Skeletal muscle satellite cell (primary cell): Measurements from ENCODE around the gene PPY.
"Not testable (repeated sequence)": the region's sequence is repeated elsewhere in the genome, so short reads cannot be mapped to it uniquely, and the experiment has no call there.

Experiments
- H3K27me3 ChIP-seq: 2 replicates; pipeline ENCODE4 v1.7.0; 2013; ENCODE audit warnings: low read length; ENCODE audit not compliant: control insufficient read depth, insufficient read depth
- H3K36me3 ChIP-seq: 2 replicates; pipeline ENCODE4 v1.7.0; 2013; ENCODE audit warnings: mild to moderate bottlenecking, control low read depth, low read length; ENCODE audit not compliant: insufficient read depth
- H3K4me1 ChIP-seq: 2 replicates; pipeline ENCODE4 v1.7.0; 2013; ENCODE audit warnings: low read length; ENCODE audit not compliant: control insufficient read depth, insufficient read depth
- H3K4me2 ChIP-seq: 2 replicates; pipeline ENCODE4 v1.7.0; 2013; ENCODE audit warnings: mild to moderate bottlenecking, low read length
- H3K4me3 ChIP-seq: 2 replicates; pipeline ENCODE4 v1.7.0; 2013; ENCODE audit warnings: low read length
- H3K9ac ChIP-seq: 2 replicates; pipeline ENCODE4 v1.7.0; 2013; ENCODE audit warnings: mild to moderate bottlenecking, low read depth, low read length, moderate library complexity
- H3K9me3 ChIP-seq: replicated peaks from 2 replicates; pipeline ENCODE4 v1.7.0; 2013; ENCODE audit warnings: mild to moderate bottlenecking, control low read depth, low read length

PPY gene

DNA sequence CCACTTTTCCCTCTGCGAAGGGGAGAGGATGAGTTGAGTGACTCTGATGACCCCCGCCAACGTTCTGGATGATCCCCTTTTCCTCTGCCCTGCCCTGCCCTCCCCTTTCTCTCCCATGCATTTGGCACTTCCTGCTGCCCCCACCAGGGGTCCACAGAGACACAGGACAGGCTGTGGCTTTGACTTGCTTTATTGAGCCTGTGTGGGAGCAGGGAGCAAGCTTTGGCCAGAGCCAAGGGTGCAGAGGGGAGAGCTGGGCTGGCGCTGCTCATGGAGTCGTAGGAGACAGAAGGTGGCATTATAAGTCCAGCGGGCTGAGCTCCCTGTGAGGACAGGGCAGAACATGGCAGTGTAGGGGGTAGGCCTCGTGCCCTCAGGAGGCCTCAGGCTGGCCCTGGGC is 1.6 kb downstream of the PPY start:
- Histone ChIP-seq H3K9me3 (no peaks in the 10 kb centered on the region), H3K27me3 (peaks cover 25% of the 10 kb centered on the region), H3K36me3 (no peaks in the 10 kb centered on the region), H3K4me3 (no peak overlapping the region), H3K9ac (no peak overlapping the region), H3K4me1 (peaks cover 5% of the 10 kb centered on the region), H3K4me2 (no peak overlapping the region)

- H3K4me2 ChIP-seq, result no peak overlapping the region
- H3K4me1 ChIP-seq, result peaks cover 5% of the 10 kb centered on the region
- H3K36me3 ChIP-seq, result no peaks in the 10 kb centered on the region
- H3K9me3 ChIP-seq, result no peaks in the 10 kb centered on the region
- H3K4me3 ChIP-seq, result no peak overlapping the region
- H3K9ac ChIP-seq, result no peak overlapping the region
- peaks cover 25% of the 10 kb centered on the region for H3K27me3 ChIP-seq
Measured at GRCh38 chr17:43939886-43940285, 2.4 kb downstream of the PPY start.

- peaks cover 25% of the 10 kb centered on the region for H3K27me3 ChIP-seq
- H3K9me3 ChIP-seq, result not testable (repeated sequence)
Measured at GRCh38 chr17:43939452-43939851, 2.8 kb downstream of the PPY start.

DNA sequence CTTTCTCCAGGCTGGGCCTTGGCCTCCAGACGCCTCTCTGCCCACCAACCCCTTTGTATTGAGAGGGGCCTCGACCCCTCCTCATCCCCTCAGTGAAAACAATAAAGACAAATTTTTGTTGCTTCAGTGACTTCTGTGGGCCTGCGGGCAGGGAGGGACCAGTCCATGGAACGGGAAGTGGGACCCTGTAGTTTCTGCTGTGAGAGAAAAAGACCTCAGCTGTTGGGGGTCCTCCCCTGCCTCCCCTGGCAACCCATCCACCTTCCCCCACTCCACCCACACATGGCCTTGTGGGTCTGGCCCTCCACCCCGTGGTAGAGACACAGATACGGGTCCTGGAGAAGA is 3.5 kb downstream of the PPY start:
- no peaks in the 10 kb centered on the region for H3K9me3 ChIP-seq
- no peak overlapping the region for H3K4me3 ChIP-seq
- peaks cover 32% of the 10 kb centered on the region for H3K27me3 ChIP-seq
- peaks cover 5% of the 10 kb centered on the region for H3K4me1 ChIP-seq
- H3K9ac ChIP-seq, result no peak overlapping the region
- no peak overlapping the region for H3K4me2 ChIP-seq
- H3K36me3 ChIP-seq, result no peaks in the 10 kb centered on the region

More at GRCh38 chr17:43939452-43939851, 2.8 kb downstream of the PPY start:
- not testable (repeated sequence) for H3K4me2 ChIP-seq, H3K4me3 ChIP-seq, H3K9ac ChIP-seq, H3K36me3 ChIP-seq, H3K4me1 ChIP-seq

GRCh38 chr17:43936434-43936833 is 5.8 kb downstream of the PPY start:
- no peak overlapping the region for H3K4me3 ChIP-seq
- H3K9me3 ChIP-seq, result no peaks in the 10 kb centered on the region
- H3K27me3 ChIP-seq, result peaks cover 49% of the 10 kb centered on the region
- H3K4me1 ChIP-seq, result peaks cover 5% of the 10 kb centered on the region
- H3K4me2 ChIP-seq, result no peak overlapping the region
- no peak overlapping the region for H3K9ac ChIP-seq
- H3K36me3 ChIP-seq, result no peaks in the 10 kb centered on the region

DNA sequence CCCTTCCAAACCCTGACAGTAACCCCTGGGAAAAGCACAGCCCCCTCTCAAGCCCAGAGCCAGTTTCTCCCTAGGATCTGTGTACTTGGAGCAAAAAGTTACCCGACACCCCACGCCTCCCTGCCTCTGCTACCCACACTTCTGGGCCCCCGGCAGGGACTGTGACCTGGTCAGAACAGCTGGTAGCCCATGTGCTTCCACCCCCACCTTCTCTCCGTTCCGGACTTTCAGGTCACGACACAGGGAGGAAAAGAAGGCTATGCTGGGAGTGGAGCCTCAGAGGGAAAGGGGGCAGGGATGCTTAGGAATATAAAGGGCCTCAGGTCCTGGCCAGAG is 6.4 kb downstream of the PPY start:
- Histone ChIP-seq H3K27me3 (peaks cover 54% of the 10 kb centered on the region), H3K4me2 (no peak overlapping the region), H3K36me3 (no peaks in the 10 kb centered on the region), H3K4me1 (peaks cover 5% of the 10 kb centered on the region), H3K9ac (no peak overlapping the region), H3K9me3 (no peaks in the 10 kb centered on the region), H3K4me3 (no peak overlapping the region)

GRCh38 chr17:43935204-43935925 is 6.9 kb downstream of the PPY start:
- Histone ChIP-seq H3K4me1 (peaks cover 5% of the 10 kb centered on the region), H3K27me3 (peaks cover 53% of the 10 kb centered on the region), H3K9me3 (no peaks in the 10 kb centered on the region), H3K4me3 (no peak overlapping the region), H3K4me2 (no peak overlapping the region), H3K36me3 (no peaks in the 10 kb centered on the region), H3K9ac (no peak overlapping the region)

GRCh38 chr17:43932923-43933322 is 9.4 kb downstream of the PPY start:
- Histone ChIP-seq H3K4me3 (no peak overlapping the region), H3K9ac (no peak overlapping the region), H3K27me3 (peaks cover 49% of the 10 kb centered on the region), H3K9me3 (no peaks in the 10 kb centered on the region), H3K36me3 (no peaks in the 10 kb centered on the region), H3K4me1 (peaks cover 3% of the 10 kb centered on the region), H3K4me2 (no peak overlapping the region)

- Histone ChIP-seq H3K9ac (no peak overlapping the region), H3K4me2 (no peak overlapping the region), H3K4me1 (no peaks in the 10 kb centered on the region), H3K27me3 (peaks cover 52% of the 10 kb centered on the region), H3K9me3 (no peaks in the 10 kb centered on the region), H3K4me3 (no peak overlapping the region), H3K36me3 (no peaks in the 10 kb centered on the region)
Measured at GRCh38 chr17:43932357-43932756, 9.9 kb downstream of the PPY start.

GRCh38 chr17:43931062-43931571 is 11.2 kb downstream of the PPY start:
- no peak overlapping the region for H3K4me2 ChIP-seq
- H3K27me3 ChIP-seq, result peaks cover 63% of the 10 kb centered on the region

DNA sequence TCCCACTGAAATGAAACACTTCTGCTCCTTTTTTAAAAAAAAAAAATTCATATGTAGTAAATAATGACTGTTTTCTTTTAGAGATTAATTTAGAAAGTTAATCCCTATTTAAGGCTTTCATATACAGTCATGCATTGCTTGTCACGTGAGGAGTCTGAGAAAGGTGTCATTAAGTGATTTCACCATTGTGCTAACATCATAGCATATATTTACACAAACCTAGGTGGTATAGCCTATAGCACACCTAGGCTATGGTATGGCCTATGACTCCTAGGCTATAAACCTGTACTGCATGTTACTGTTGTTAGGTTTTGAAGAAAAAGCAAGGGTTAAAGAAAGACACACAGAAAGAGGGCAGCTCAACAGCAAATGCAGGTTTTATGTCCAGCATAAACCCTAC is 13.7 kb downstream of the PPY start:
- Histone ChIP-seq H3K27me3 (peaks cover 79% of the 10 kb centered on the region), H3K4me3 (no peak overlapping the region), H3K36me3 (no peaks in the 10 kb centered on the region), H3K4me2 (no peak overlapping the region), H3K9me3 (no peaks in the 10 kb centered on the region), H3K9ac (no peak overlapping the region), H3K4me1 (peaks cover 4% of the 10 kb centered on the region)

More at GRCh38 chr17:43931062-43931571, 11.2 kb downstream of the PPY start:
- Histone ChIP-seq H3K4me3 (no peak overlapping the region), H3K4me1 (peaks cover 4% of the 10 kb centered on the region), H3K9me3 (no peaks in the 10 kb centered on the region), H3K9ac (no peak overlapping the region), H3K36me3 (no peaks in the 10 kb centered on the region)

DNA sequence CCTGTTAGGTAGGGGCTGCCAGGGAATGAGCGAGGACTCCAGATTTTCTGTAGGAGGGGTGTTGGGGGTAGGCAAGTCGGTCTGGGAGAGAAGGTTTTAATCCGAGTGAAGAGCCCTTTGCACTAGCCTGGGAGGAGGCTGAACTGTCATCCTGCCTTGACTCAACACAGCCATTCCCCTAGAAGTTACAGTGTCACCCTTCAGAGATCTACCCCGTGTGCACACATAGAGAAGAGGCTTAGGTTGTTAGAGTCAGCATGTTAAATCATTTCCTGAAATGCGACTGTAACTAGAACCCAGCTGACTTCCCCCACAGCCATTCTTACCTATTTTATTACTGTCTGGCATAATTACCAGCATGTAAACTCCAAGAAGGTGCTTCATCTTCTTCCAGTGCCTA is 14.3 kb downstream of the PPY start:
- H3K36me3 ChIP-seq, H3K4me3 ChIP-seq, H3K4me1 ChIP-seq, H3K9ac ChIP-seq, H3K9me3 ChIP-seq: not testable (repeated sequence)
- Histone ChIP-seq H3K27me3 (peaks cover 79% of the 10 kb centered on the region), H3K4me2 (peak overlapping the region; percentile 49)
